GM18519 (cell line): ENCODE data around the gene EFCC1.
"Not testable (repeated sequence)": the region's sequence is repeated elsewhere in the genome, so short reads cannot be mapped to it uniquely, and the experiment has no call there.

Experiments
- ATAC-seq: cut with Tn5 transposase; IDR thresholded peaks from one replicate; pipeline ENCODE4 v1.9.1; 2021; ENCODE audit warnings: mild to moderate bottlenecking, moderate library complexity; ENCODE audit not compliant: unreplicated experiment, low FRiP score

The EFCC1 gene

GRCh38 chr3:129068291-129068886 is 67.3 kb downstream of the EFCC1 start:
- ATAC-seq: no peak

- not testable (repeated sequence) for ATAC-seq
Measured at GRCh38 chr3:129069313-129070085, 68.4 kb downstream of the EFCC1 start.

GRCh38 chr3:129070086-129070885 is 69.2 kb downstream of the EFCC1 start:
- ATAC-seq: no peak

- ATAC-seq: no peak
Measured at GRCh38 chr3:129077222-129077621, 76.1 kb downstream of the EFCC1 start.

DNA sequence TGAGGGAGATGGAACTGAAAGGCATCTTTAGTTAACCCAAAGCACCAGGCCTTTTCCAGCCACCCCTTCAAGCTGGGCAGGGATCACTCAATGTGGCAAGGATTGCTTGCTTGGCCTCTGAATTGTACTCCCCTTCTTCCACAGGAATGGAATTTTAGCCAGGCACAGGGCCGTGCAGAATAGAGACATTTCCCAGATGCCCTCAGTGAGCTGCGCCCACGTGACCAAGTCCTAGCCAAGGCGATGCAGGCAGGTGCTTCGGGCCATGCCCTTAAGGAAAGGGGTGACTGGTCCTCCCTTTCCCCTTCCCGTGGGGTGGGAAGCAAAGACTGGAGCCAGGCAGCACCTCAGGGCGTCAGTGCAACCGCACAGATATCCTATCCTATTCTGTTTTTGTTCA is 77.4 kb downstream of the EFCC1 start:
- no peak for ATAC-seq

GRCh38 chr3:129081503-129081902 is 80.4 kb downstream of the EFCC1 start:
- ATAC-seq: no peak

DNA sequence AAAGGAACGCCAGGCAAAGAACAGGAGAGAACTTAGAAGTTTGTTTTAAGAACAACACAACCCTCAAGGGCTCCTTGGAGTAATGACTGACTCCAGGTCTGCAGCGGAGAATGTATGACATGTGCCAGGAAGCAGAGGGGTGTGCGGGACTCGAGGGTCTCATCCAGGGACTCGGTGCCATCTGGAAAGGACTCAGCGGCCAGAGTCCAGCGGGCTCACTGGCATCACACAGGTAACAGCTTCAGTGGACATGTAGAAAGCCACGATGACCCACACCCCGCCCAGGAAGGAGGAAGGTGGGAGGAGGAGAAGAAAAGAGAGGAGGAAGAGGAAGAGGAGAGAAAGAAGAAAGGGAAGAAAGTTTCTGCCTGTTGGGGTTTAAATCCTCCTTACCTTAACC is 80.9 kb downstream of the EFCC1 start:
- ATAC-seq: no peak

- no peak for ATAC-seq
Measured at GRCh38 chr3:129084501-129084900, 83.4 kb downstream of the EFCC1 start.

DNA sequence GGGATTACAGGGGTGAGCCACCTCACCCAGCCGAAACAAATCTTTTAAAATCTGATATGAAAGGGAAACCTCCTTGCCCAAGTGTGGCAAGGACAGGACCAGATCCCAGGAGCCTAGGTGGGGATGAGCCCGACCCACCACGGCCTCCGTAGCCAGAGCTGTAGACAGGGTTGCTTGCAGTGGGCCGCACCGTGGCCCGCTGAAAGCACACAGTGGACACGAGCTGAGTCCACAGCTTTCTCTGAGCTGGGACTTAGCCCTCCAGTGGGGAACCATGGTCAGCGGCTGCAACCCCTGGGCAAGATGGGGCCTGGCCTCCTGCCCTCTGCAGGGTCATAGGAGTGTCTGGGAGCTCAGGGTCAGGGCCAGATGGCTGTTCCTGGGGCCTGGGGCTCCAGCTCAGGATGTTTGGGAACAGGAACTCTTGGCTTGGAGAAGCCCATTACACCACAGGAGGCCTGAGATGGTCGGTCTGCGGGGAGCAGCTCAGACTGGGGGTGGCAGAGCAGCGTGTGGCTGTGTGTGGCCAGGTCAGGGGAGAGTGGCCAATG is 84.1 kb downstream of the EFCC1 start:
- ATAC-seq: no peak

GRCh38 chr3:129085818-129086217 is 84.7 kb downstream of the EFCC1 start:
- no peak for ATAC-seq

DNA sequence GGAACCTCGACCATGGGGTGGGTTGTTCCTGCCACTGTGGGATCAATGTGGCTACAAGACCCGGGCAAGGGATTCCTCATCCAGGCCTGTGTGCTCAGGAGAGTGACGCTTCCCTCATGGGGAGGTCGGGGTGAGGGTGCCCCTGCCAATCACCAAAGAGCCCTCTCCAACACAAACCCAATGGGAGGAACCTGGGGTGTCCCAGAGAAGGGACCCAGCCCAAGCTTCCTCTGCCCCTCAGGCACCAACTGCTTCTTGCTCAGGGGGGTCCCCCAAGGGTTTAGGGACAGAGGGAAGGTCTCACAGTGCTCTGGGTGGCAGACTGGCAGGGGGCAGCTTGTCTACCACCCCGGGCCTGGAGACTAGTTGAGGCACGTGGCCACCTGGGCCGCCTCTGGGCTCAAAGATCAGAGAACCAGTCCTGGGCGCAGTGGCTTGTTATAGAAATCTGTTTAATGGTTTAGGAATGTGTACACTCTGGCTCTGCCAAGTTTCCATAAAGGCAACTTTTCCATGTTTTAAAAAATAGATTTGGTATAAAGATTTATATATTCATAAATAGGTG is 86.1 kb downstream of the EFCC1 start:
- ATAC-seq: no peak

- ATAC-seq: not testable (repeated sequence)
Measured at GRCh38 chr3:129087904-129088303, 86.8 kb downstream of the EFCC1 start.

DNA sequence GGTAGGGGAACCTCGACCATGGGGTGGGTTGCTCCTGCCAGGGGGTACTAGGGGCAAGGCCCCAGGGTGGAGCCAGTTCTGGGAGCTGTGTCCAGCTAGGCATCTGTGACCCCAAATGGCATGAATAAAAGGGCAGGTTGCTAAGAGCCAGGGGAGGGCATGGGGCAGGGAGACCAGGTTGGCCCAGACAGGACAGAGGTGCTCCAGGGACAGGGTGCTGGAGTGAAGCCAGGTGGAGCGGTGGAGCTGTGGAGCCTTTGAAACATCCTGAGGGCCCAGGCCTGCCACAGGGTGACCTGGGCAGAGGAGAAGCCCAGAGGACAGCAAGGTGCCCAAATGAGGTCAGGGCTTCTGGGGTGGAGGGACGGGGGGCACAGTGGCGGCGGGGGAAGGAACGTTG is 87.2 kb downstream of the EFCC1 start:
- ATAC-seq: not testable (repeated sequence)
